ENCODE data around the gene TBC1D20. TPM values are rescaled to one million over a fixed set of nuclear protein-coding genes. Genes with fewer than 3 reads are reported as not detected.
A peak's percentile ranks its signal among the peaks of the same experiment; 100 is the strongest.

Gene TBC1D20
- total RNA-seq, 1 donor from 2014 or later, result 35.8 TPM

DNA sequence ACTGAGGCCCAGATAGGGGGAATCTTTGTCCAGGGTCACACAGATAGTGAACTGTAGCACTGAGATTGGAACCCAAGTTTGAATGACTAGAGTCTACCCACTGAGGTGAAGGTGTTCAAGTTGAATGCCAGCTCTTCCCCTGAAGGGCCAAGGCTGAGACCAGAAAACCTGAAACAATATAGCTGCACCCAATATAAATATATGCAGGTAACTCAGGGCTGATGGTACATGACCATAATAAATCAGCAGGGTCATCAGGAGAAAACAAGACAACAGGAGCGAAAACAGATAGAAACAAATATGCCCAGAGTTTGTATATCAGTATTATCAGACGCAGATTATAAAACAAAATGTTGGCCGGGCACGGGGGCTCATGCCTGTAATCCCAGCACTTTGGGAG lies 58.2 kb downstream of the TBC1D20 start:
- DNase-seq (ENCODE audit: low read depth) (no peak), FAIRE-seq (no peak)
- H3K36me3 ChIP-seq (ENCODE audit: control insufficient read depth, insufficient read depth, low read length), result no peaks in the 10 kb centered on the region
- no peaks in the 10 kb centered on the region for H3K27me3 ChIP-seq (ENCODE audit: control insufficient read depth, insufficient read depth, low read length)
- no peak overlapping the region for H3K4me3 ChIP-seq (ENCODE audit: low read depth, low read length)
- TF ChIP-seq, protein P1, sequence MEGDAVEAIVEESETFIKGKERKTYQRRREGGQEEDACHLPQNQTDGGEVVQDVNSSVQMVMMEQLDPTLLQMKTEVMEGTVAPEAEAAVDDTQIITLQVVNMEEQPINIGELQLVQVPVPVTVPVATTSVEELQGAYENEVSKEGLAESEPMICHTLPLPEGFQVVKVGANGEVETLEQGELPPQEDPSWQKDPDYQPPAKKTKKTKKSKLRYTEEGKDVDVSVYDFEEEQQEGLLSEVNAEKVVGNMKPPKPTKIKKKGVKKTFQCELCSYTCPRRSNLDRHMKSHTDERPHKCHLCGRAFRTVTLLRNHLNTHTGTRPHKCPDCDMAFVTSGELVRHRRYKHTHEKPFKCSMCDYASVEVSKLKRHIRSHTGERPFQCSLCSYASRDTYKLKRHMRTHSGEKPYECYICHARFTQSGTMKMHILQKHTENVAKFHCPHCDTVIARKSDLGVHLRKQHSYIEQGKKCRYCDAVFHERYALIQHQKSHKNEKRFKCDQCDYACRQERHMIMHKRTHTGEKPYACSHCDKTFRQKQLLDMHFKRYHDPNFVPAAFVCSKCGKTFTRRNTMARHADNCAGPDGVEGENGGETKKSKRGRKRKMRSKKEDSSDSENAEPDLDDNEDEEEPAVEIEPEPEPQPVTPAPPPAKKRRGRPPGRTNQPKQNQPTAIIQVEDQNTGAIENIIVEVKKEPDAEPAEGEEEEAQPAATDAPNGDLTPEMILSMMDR (IDR thresholded peaks at IDR 0.05; ENCODE audit: insufficient read depth, low read length, severe bottlenecking), result no peak

DNA sequence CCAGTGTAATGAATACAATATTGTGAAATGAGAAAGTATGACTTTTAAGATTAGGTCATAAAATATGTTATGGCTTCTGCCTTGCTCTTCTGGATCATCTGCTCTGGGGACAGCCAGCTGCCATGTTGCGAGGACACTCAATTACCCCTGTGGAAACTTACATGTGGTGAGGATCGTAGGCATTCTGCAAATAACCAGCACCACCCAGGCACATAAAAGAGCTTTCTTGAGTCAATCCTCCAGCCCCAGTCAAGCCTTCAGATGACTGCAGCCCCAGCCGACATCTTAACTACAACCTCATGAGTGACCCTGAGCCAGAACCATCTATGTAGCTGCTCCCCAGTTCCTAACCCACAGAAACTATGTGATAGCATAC lies 58.8 kb downstream of the TBC1D20 start:
- Histone ChIP-seq H3K4me3 (ENCODE audit: low read depth, low read length) (no peak overlapping the region), H3K27me3 (ENCODE audit: control insufficient read depth, insufficient read depth, low read length) (no peaks in the 10 kb centered on the region), H3K36me3 (ENCODE audit: control insufficient read depth, insufficient read depth, low read length) (no peaks in the 10 kb centered on the region)
- TF ChIP-seq, protein P1 (IDR thresholded peaks at IDR 0.05; ENCODE audit: insufficient read depth, low read length, severe bottlenecking), result no peak
- no peak for DNase-seq (ENCODE audit: low read depth)
- no peak for FAIRE-seq

DNA sequence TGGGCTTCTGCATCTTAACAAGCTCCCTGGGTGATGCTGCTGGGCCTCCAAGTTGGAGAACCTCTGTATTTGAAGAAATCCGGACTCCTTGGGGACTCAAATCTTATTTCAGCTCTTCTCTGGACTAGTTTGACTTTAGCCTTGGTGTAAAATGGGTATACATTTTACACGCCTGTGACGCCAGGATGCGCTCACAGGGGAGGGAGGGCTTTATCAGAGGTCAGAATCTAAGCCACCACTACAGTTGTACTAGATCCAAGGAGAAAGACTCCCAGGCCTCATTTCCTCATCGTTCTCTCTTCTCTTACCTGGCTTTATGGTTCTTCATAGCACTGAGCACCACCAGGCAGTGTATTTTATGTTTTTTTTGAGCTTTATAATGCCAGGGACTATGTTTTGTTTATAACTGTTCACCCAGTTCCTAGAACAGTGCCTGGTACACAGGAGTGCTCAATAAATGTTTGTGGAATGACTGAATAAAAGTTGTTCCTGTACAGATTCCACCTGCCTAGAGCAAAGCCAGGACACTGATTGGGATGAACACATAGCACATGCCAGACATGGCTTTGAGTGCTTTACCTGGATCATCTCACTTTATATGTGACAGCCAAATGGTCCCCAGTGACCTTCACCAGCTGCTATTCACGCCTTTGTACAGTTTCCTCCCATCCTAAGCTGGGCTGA lies 59.3 kb downstream of the TBC1D20 start:
- no peak overlapping the region for H3K4me3 ChIP-seq (ENCODE audit: low read depth, low read length)
- TF ChIP-seq, protein P1 (IDR thresholded peaks at IDR 0.05; ENCODE audit: insufficient read depth, low read length, severe bottlenecking), result no peak
- FAIRE-seq, result no peak

DNA sequence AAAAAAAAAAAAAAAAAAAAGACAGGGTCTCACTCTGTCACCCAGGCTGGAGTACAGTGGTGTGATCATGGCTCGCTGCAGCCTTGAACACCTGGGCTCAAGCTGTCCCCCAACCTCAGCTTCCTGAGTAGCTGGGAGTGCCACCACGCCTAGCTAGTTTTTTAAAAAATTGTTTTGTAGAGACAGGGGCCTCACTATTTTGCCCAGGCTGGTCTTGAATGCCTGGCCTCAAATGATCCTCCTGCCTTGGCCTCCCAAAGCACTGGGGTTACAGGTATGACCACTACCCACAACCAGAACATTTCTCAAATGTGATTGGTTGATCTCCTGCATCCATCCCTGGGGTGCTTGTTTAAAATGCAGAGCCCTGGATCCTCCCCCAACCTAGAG lies 59.8 kb downstream of the TBC1D20 start:
- Histone ChIP-seq H3K4me3 (ENCODE audit: low read depth, low read length) (no peak overlapping the region), H3K36me3 (ENCODE audit: control insufficient read depth, insufficient read depth, low read length) (no peaks in the 10 kb centered on the region), H3K27me3 (ENCODE audit: control insufficient read depth, insufficient read depth, low read length) (no peaks in the 10 kb centered on the region)
- DNase-seq (ENCODE audit: low read depth) (no peak), FAIRE-seq (no peak)
- TF ChIP-seq, protein P1 (IDR thresholded peaks at IDR 0.05; ENCODE audit: insufficient read depth, low read length, severe bottlenecking), result no peak

More for the DNA sequence above, 59.3 kb downstream of the TBC1D20 start:
- Histone ChIP-seq H3K27me3 (ENCODE audit: control insufficient read depth, insufficient read depth, low read length) (no peaks in the 10 kb centered on the region), H3K36me3 (ENCODE audit: control insufficient read depth, insufficient read depth, low read length) (no peaks in the 10 kb centered on the region)
- no peak for DNase-seq (ENCODE audit: low read depth)

DNA sequence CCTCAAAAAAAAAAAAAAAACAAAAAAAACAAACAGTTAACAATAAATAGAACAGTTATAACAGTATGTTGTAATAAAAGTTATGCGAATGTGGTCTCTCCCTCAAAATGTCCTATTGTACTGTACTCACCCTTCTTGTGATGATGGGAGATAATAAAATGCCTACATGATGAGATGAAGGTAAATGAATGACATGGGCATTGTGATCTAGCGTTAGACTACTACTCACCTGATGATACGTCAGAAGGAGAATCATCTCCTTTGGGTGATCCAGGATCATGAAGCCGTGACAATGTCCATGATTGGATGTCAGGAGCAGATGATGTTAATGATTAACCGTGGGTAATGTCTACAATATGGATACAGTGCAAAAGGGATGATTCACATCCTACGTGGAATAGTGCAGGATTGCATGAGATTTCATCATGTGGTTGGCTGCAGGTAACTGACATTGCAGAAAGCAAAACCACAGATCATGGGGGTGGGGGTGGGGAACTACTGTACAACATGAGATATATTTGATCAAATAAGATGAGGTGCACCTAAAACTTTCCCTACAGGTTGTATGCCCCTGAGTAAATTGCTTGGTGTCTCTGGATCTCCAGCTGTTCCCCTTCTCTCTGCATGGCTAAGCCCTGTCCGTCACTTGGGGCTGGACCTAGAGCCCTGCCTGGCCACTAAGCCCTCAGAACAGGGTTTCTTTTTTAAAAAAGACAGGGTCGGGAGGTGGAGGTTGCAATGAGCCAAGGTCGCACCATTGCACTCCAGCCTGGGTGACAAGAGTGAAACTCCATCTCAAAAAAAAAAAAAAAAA lies 60.4 kb downstream of the TBC1D20 start:
- Histone ChIP-seq H3K36me3 (ENCODE audit: control insufficient read depth, insufficient read depth, low read length) (peaks cover 4% of the 10 kb centered on the region), H3K27me3 (ENCODE audit: control insufficient read depth, insufficient read depth, low read length) (no peaks in the 10 kb centered on the region), H3K4me3 (ENCODE audit: low read depth, low read length) (no peak overlapping the region)
- TF ChIP-seq, protein P1 (IDR thresholded peaks at IDR 0.05; ENCODE audit: insufficient read depth, low read length, severe bottlenecking), result no peak
- DNase-seq (ENCODE audit: low read depth), result peak; percentile 99
- peak; percentile 94 for FAIRE-seq
